ENCODE data around the gene ABHD12. TPM values are rescaled to one million over a fixed set of nuclear protein-coding genes. Genes with fewer than 3 reads are reported as not detected.
"Not testable (repeated sequence)": the region's sequence is repeated elsewhere in the genome, so short reads cannot be mapped to it uniquely, and the experiment has no call there.

ABHD12 gene
- total RNA-seq, 1 experiment from 2014 or later, result 22.4 TPM

GRCh38 chr20:25321991-25322390 is 68.6 kb downstream of the ABHD12 start:
- DNase-seq (ENCODE audit: low read depth), result no peak

- DNase-seq (ENCODE audit: low read depth), result no peak
These were observed 69.3 kb downstream of the ABHD12 start for GRCh38 chr20:25321262-25321831.

- DNase-seq (ENCODE audit: low read depth), result no peak
These were observed 70.4 kb downstream of the ABHD12 start for GRCh38 chr20:25320035-25320800.

- no peak for DNase-seq (ENCODE audit: low read depth)
These were observed 71.2 kb downstream of the ABHD12 start for GRCh38 chr20:25319241-25320034.

GRCh38 chr20:25318471-25319240 is 72.0 kb downstream of the ABHD12 start:
- DNase-seq (ENCODE audit: low read depth), result no peak

- no peak for DNase-seq (ENCODE audit: low read depth)
These were observed 73.1 kb downstream of the ABHD12 start for GRCh38 chr20:25317351-25318075.

- no peak for DNase-seq (ENCODE audit: low read depth)
These were observed 74.0 kb downstream of the ABHD12 start for GRCh38 chr20:25316506-25317190.

GRCh38 chr20:25315418-25316210 is 75.0 kb downstream of the ABHD12 start:
- peak; percentile 36 for DNase-seq (ENCODE audit: low read depth)

GRCh38 chr20:25314497-25315417 is 75.9 kb downstream of the ABHD12 start:
- DNase-seq (ENCODE audit: low read depth), result no peak

- DNase-seq (ENCODE audit: low read depth), result no peak
These were observed 77.0 kb downstream of the ABHD12 start for GRCh38 chr20:25313593-25313992.

GRCh38 chr20:25312716-25313115 is 77.9 kb downstream of the ABHD12 start:
- DNase-seq (ENCODE audit: low read depth), result not testable (repeated sequence)

- DNase-seq (ENCODE audit: low read depth), result peak; percentile 72
These were observed 79.5 kb downstream of the ABHD12 start for GRCh38 chr20:25310921-25311728.

GRCh38 chr20:25310268-25310920 is 80.2 kb downstream of the ABHD12 start:
- DNase-seq (ENCODE audit: low read depth), result peak; percentile 89

- DNase-seq (ENCODE audit: low read depth), result peak; percentile 87
These were observed 81.0 kb downstream of the ABHD12 start for GRCh38 chr20:25309395-25310267.

GRCh38 chr20:25308671-25309394 is 81.8 kb downstream of the ABHD12 start:
- peak; percentile 82 for DNase-seq (ENCODE audit: low read depth)

- DNase-seq (ENCODE audit: low read depth), result no peak
These were observed 82.5 kb downstream of the ABHD12 start for GRCh38 chr20:25308083-25308491.

All from Daoy (cell line).